PC-9 (cell line): ENCODE results near the gene NDE1.

Experiments
- EZH2 ChIP-seq: fragments of 200-600 bp; sonication (generic); IDR thresholded peaks from 2 replicates; pipeline ENCODE4 v1.8.0; 2017; ENCODE audit warnings: antibody characterized with exemption, low read depth
- TF ChIP-seq, protein P1 (sequence below): fragments of 200-600 bp; sonication (generic); conservative IDR thresholded peaks from 2 replicates; pipeline ENCODE4 v1.6.1; 2017; ENCODE audit warnings: mixed run types, antibody characterized with exemption, mild to moderate bottlenecking, moderate library complexity

DNA sequence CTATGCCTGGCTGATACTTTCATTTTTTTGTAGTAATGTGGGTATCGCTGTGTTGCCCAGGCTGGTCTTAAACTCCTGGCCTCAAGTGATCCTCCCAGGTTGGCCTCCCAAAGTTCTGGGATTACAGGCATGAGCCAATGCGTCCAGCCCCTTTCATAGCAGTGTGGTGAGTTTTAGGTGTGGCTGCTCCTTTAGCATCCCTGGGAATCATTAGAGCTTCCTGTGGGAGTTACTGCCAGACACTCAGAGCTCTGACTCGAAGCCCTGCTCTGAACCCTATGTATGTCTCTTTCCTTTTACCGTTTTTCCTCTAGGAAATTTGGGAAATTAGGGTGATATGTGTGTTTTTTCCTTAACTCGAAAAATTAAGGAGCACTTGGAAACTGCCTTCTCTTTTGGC lies 44.5 kb downstream of the NDE1 start:
- TF ChIP-seq, protein P1, sequence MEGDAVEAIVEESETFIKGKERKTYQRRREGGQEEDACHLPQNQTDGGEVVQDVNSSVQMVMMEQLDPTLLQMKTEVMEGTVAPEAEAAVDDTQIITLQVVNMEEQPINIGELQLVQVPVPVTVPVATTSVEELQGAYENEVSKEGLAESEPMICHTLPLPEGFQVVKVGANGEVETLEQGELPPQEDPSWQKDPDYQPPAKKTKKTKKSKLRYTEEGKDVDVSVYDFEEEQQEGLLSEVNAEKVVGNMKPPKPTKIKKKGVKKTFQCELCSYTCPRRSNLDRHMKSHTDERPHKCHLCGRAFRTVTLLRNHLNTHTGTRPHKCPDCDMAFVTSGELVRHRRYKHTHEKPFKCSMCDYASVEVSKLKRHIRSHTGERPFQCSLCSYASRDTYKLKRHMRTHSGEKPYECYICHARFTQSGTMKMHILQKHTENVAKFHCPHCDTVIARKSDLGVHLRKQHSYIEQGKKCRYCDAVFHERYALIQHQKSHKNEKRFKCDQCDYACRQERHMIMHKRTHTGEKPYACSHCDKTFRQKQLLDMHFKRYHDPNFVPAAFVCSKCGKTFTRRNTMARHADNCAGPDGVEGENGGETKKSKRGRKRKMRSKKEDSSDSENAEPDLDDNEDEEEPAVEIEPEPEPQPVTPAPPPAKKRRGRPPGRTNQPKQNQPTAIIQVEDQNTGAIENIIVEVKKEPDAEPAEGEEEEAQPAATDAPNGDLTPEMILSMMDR = no peak
- no peak for TF ChIP-seq EZH2
